HG03159 (cell line): ENCODE data around the gene WNT5B.
"Not testable (repeated sequence)": the region's sequence is repeated elsewhere in the genome, so short reads cannot be mapped to it uniquely, and the experiment has no call there.

Experiments used
- ATAC-seq: cut with Tn5 transposase; IDR thresholded peaks from one replicate; pipeline ENCODE4 v1.9.1; 2021; ENCODE audit warnings: mild to moderate bottlenecking, moderate library complexity; ENCODE audit not compliant: unreplicated experiment

Gene WNT5B

DNA sequence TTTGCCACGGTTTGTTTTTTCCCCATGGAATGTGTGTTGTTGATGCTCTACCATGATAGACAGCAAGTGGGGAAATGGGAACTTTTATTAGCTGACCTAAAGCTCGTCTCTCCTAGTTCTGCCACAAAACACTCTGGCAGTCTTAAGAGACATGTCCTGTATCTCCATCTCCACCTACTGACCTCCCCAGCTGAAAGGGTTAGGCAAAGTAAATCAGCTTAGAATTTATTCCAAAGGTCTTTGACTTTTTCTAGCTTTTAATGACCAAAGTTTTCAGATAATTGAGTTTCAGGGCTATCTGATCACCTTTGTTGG lies 52.4 kb downstream of the WNT5B start:
- ATAC-seq: no peak

- ATAC-seq: no peak
Measured at GRCh38 chr12:1688086-1688710, 59.2 kb downstream of the WNT5B start.

DNA sequence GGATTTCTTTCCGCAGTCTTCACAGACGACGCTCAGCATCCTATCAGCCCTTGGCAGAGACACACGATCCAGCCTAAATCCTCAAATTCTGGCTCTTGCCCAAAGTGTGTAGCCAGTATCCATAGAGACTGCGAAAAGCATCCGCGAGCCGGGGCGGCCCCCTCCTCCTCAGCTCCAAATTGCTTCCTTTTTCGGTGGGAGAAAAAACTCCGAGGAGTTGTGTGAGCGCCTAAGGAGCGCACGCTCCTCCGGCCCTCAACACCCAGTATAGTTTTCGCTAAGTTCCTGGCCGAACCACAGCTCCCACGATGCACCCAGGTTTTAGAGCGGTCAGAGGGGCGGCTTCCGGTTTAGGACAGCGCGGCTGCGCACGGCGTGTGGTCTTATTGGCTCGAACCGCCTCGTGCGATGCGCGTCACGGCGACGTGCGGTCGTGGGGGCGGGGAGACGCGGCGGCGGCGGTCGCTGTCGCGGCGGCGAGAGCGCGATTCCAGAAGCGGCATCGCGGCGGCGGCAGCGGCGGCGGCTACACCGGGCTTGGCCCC lies 61.6 kb downstream of the WNT5B start, which contains the start of gene ADIPOR2:
TSS of gene ADIPOR2 (plus strand) at position 493 of the 545 bp plus-strand sequence. CDS start 63,274 bp downstream, outside the sequence.
- peak; percentile 92 for ATAC-seq

DNA sequence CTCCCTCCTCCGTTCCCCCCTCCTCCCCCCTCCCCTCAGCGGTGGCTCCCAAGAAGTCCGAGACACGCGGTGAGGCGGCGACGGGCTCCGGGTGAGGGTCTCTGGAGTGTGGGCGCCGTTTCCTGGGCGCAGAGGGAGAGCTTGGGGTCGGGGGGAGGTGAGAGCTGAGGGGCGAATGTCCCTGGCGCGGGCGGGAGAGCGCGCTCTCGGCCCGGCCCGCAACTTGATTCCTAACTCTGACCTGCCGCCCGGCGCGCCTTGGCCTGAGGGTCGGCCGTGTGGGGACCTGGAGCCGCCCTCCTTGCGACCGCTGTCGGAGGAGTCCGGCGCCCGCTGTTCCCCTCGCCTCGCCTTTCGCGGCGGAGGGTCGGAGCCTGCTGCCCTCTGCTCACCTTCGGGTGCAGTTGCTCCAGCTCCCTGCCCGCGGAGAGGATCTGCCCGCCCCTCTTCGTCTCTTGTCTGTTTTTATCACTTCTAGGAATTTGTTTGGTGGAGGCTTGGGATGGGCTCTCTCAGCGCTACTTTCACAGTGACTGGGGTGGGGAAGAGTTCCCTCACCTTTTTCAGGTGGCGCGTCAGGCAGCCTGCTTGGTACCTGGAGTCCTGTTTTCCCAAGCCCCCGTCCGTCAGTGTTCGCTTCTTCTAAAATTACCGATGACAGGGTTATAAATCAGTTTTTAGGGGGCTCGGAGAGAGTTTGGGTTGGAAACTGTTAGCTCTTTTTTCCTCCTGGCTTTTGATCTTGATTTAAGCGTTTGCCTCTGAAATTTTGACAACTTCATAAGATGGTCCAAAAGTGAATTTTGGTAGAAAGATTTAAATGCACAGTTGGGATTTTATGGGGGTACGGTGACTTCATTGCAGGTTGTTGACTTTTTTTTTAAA lies 62.3 kb downstream of the WNT5B start:
- ATAC-seq: peak; percentile 42

GRCh38 chr12:1692226-1692625 lies 63.2 kb downstream of the WNT5B start:
- no peak for ATAC-seq

DNA sequence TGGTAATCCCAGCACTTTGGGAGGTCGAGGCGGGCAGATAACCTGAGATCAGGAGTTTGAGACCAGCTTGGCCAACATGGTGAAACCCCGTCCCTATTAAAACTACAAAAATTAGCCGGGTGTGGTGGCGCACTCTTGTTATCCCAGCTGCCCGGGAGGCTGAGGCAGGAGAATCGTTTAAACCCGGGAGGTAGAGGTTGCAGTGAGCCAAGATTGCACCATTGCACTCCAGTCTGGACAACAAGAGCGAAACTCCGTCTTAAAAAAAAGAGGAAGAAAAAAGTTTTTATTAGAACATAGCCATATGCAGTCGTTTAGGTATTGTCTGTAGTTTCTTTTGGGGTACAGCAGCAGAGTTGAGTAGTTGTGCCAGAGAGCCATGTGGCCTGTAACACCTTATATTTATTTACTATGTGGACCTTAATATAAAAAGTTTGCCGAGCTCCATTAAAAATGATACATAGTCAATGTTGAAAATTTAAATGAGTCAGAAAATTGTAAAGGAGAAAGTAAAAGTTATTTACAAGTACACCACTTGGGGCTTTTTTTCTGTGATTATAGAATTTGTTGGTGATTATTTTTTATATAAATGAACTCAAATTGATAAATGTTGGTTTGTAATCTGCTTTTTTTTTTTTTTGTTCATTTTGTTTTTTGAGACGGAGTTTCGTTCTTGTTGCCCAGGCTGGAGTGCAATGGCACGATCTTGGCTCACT lies 64.0 kb downstream of the WNT5B start:
- no peak for ATAC-seq

- ATAC-seq: not testable (repeated sequence)
Measured at GRCh38 chr12:1695097-1695496, 66.1 kb downstream of the WNT5B start.

GRCh38 chr12:1695886-1696670 lies 67.0 kb downstream of the WNT5B start:
- ATAC-seq: no peak

GRCh38 chr12:1696800-1697199 lies 67.8 kb downstream of the WNT5B start:
- no peak for ATAC-seq
